ENCODE results near the gene BICC1. TPM values are rescaled to one million over a fixed set of nuclear protein-coding genes. Genes with fewer than 3 reads are reported as not detected.

Gene BICC1
- total and polyA plus RNA-seq, 12 donors, result 4.5 to 25.9 (median 9.8) TPM

DNA sequence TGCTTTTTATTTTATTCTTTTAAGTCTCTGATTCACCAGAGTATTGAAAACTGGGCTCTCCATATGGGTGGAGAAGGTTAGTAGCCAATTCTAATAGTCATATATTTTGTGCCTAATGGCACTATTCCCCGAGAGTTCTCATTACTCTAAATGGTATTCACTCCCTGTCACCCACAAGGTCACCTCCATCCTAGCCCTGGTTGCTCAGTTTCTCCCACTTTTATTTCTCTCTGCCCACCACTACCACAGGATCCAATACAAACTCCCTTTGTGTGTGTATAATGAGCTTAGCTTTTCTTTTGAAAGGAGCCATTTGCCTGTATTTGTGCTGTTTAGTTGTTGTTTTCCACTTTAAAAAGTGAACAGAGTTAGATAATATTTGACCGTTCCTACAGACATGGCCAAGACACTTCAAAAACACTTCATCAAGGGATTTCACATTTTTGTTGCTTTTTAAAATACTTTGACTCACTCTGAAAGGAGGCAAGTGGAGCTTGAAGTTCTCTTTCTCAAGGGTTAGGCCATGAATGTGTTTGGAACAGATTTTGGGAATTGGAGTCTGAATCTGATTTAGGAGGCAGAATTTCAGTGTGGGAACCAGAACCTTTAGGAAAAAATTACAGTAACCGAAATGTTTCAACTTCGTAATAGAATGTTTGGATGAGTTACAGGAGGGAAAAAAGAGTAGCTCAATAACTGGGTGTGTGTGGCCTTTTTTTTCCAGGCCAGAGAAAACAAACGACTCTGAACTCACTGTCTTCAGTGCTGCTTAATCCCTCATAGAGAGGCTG, 321.3 kb downstream of the BICC1 start:
- Histone ChIP-seq H3K27me3 (no peaks in the 10 kb centered on the region), H3K36me3 (replicated peaks in 1 of 2) (no peaks in the 10 kb centered on the region), H3K9me3 (replicated peaks in 1 of 3) (no peaks in the 10 kb centered on the region), H3K27ac (peak overlapping the region in 2 of 5 donors; percentile 6 to 32), H3K4me1 (replicated peaks in 1 of 2) (peaks cover 8% of the 10 kb centered on the region in 2 donors), H3K4me3 (no peak overlapping the region)
- intact Hi-C loops (cut with DNase I), result no loop called here
- no peak for TF ChIP-seq POLR2A (IDR thresholded peaks at IDR 0.05)
- TF ChIP-seq, protein P1, sequence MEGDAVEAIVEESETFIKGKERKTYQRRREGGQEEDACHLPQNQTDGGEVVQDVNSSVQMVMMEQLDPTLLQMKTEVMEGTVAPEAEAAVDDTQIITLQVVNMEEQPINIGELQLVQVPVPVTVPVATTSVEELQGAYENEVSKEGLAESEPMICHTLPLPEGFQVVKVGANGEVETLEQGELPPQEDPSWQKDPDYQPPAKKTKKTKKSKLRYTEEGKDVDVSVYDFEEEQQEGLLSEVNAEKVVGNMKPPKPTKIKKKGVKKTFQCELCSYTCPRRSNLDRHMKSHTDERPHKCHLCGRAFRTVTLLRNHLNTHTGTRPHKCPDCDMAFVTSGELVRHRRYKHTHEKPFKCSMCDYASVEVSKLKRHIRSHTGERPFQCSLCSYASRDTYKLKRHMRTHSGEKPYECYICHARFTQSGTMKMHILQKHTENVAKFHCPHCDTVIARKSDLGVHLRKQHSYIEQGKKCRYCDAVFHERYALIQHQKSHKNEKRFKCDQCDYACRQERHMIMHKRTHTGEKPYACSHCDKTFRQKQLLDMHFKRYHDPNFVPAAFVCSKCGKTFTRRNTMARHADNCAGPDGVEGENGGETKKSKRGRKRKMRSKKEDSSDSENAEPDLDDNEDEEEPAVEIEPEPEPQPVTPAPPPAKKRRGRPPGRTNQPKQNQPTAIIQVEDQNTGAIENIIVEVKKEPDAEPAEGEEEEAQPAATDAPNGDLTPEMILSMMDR (IDR thresholded peaks at IDR 0.05), result no peak
- DNase-seq, result no peak
- WGBS, 4 donors, result 46 to 58% (median 51%) methylated on average over 5 of the region's 5 CpGs

GRCh38 chr10:58836176-58836700, 323.6 kb downstream of the BICC1 start:
- no peak for TF ChIP-seq POLR2A (IDR thresholded peaks at IDR 0.05)
- TF ChIP-seq, protein P1 (IDR thresholded peaks at IDR 0.05), result no peak

DNA sequence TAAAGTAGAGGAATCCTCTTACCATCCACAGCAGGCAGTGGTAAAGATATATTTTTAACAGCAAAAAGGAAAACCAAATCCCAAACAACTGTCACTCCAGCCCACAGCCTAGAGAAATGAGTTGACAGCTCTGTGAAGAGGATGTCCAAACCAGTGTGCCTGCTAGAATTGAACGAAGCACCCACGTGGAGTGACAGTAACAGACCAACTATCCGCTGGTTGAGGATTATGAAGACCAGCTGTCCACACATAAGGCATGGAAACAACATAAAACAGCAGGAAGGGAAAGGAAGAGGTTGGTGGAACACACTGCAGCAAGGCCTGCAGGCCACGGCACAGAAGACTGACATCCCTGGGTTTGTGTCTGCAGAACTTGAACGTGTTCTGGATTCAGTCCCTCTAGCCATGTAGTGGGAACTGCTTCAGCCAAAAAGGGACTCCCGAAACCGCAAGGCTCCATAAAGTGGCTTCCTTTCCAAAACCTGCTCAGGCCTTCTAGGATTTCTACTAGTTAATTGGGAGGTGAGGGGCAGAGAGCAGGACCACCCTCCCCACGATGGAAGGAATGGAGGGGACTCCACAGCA, 324.4 kb downstream of the BICC1 start:
- H3K9me3 ChIP-seq (replicated peaks in 1 of 3), result no peaks in the 10 kb centered on the region
- no peak overlapping the region for H3K4me3 ChIP-seq
- no peak overlapping the region for H3K27ac ChIP-seq
- no peak for DNase-seq
- intact Hi-C loops (cut with DNase I), result no loop called here
- peaks cover 0 to 8% of the 10 kb centered on the region in 2 donors for H3K4me1 ChIP-seq (replicated peaks in 1 of 2)
- no peak for TF ChIP-seq POLR2A (IDR thresholded peaks at IDR 0.05)
- TF ChIP-seq, protein P1 (IDR thresholded peaks at IDR 0.05), result no peak
- WGBS, 4 donors, result 89 to 97% (median 90%) methylated on average over 8 of the region's 8 CpGs
- no peaks in the 10 kb centered on the region for H3K27me3 ChIP-seq
- H3K36me3 ChIP-seq (replicated peaks in 1 of 2), result no peaks in the 10 kb centered on the region

More at GRCh38 chr10:58836176-58836700, 323.6 kb downstream of the BICC1 start:
- DNase-seq, result no peak
- intact Hi-C loops (cut with DNase I), result no loop called here
- H3K27ac ChIP-seq, result no peak overlapping the region
- no peak overlapping the region for H3K4me3 ChIP-seq
- H3K27me3 ChIP-seq, result no peaks in the 10 kb centered on the region
- 68 to 97% (median 89%) methylated on average over 3 of the region's 3 CpGs for WGBS, 4 donors
- no peaks in the 10 kb centered on the region for H3K36me3 ChIP-seq (replicated peaks in 1 of 2)
- peaks cover 0 to 8% of the 10 kb centered on the region in 2 donors for H3K4me1 ChIP-seq (replicated peaks in 1 of 2)
- H3K9me3 ChIP-seq (replicated peaks in 1 of 3), result no peaks in the 10 kb centered on the region

DNA sequence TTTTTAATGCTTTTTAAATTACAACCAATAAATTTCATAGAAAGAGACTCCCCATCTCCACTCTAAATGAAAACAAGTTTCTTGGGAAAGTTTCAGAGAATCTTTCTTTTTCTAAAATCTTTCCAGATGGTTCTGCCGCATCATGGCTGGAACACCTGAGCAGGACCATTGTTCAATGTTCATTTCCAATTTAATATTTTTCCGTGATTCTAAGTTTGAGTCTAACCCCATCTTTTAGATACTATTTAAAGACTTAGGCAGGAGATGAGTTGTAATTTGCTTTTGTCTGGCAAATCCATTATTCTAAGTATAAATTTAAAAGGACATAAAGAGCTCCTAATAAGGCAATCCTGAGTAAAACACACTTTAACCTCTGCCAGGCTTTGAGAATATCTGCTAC, 325.2 kb downstream of the BICC1 start:
- intact Hi-C loops (cut with DNase I), result no loop called here
- no peaks in the 10 kb centered on the region for H3K9me3 ChIP-seq (replicated peaks in 1 of 3)
- WGBS, 4 donors, result 72 to 97% (median 83%) methylated on average over 2 of the region's 2 CpGs
- H3K27me3 ChIP-seq, result no peaks in the 10 kb centered on the region
- TF ChIP-seq, protein P1 (IDR thresholded peaks at IDR 0.05), result no peak
- no peak for TF ChIP-seq POLR2A (IDR thresholded peaks at IDR 0.05)
- H3K4me3 ChIP-seq, result no peak overlapping the region
- peaks cover 0 to 8% of the 10 kb centered on the region in 2 donors for H3K4me1 ChIP-seq (replicated peaks in 1 of 2)
- no peak for DNase-seq
- no peak overlapping the region for H3K27ac ChIP-seq
- H3K36me3 ChIP-seq (replicated peaks in 1 of 2), result no peaks in the 10 kb centered on the region
